Spleen (tissue), 7 donors: ENCODE data around the gene UNC5A.

Experiments
- POLR2A ChIP-seq, 3 donors: fragments of 450-650 bp; IDR thresholded peaks; one replicate each; pipeline ENCODE4 v1.5.1; 2017; ENCODE audit warnings: antibody characterized with exemption in 3 of 3, mild to moderate bottlenecking in 1 of 3
- TF ChIP-seq, protein P1 (sequence below), 11 experiments: fragments of 200-600 bp in 7 of 11; fragments of 450-650 bp in 4 of 11; sonication (generic) in 4 of 11; IDR thresholded peaks in 8 of 11; conservative IDR thresholded peaks in 3 of 11; 1 replicate in 7 of 11; 2 replicates in 4 of 11; pipeline versions ENCODE4 v1.4.0 to v1.8.0; 2016 to 2021; ENCODE audit warnings: antibody characterized with exemption in 11 of 11, inconsistent platforms in 4 of 11, mild to moderate bottlenecking in 1 of 11
- donor health status: DM: no; HTN: no; CAD: no; lungs with moderate emphysema.
- donor health status: DM: no; HTN: no; CAD: no.
- donor health status: DM: no; HTN: no; CAD: no.

DNA sequence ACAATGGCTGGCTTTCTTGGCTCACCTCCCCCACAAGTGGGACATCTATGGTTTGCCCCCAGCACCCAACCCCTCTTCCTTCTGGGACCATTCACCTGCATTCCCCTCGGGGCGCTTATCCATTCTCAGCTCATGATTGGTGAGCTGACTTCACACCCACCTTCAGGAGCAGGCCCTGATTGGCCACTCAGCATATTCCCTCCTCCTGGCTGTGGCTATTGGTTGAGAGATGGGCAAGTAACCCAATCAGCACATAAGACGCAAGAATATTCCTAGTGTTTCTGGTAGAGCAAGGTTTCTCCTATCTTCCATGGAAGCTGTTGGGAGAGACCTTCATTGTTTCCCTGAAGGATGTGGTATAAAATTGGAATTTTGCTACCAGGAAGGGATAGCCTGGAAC lies 22.7 kb upstream of the UNC5A start:
- TF ChIP-seq POLR2A (IDR thresholded peaks at IDR 0.05), result no peak
- TF ChIP-seq, protein P1, sequence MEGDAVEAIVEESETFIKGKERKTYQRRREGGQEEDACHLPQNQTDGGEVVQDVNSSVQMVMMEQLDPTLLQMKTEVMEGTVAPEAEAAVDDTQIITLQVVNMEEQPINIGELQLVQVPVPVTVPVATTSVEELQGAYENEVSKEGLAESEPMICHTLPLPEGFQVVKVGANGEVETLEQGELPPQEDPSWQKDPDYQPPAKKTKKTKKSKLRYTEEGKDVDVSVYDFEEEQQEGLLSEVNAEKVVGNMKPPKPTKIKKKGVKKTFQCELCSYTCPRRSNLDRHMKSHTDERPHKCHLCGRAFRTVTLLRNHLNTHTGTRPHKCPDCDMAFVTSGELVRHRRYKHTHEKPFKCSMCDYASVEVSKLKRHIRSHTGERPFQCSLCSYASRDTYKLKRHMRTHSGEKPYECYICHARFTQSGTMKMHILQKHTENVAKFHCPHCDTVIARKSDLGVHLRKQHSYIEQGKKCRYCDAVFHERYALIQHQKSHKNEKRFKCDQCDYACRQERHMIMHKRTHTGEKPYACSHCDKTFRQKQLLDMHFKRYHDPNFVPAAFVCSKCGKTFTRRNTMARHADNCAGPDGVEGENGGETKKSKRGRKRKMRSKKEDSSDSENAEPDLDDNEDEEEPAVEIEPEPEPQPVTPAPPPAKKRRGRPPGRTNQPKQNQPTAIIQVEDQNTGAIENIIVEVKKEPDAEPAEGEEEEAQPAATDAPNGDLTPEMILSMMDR (IDR thresholded peaks at IDR 0.05 in 8 of 11, conservative IDR thresholded peaks at IDR 0.05 in 3 of 11), result no peak
